ENCODE measurements around the gene CSNK1G1.

Gene CSNK1G1

GRCh38 chr15:64210371-64210770 is 145.6 kb downstream of the CSNK1G1 start:
- Histone ChIP-seq H3K27me3 (ENCODE audit: control insufficient read depth, low read length) (no peaks in the 10 kb centered on the region), H3K4me2 (ENCODE audit: low read length) (no peak overlapping the region), H3F3A (ENCODE audit: control insufficient read depth, insufficient read depth) (0 out of 2 replicates have a peak, but pooled peaks cover 3% of the 10 kb centered on the region), H3K9me2 (replicated peaks; ENCODE audit: control insufficient read depth, low read length) (no peaks in the 10 kb centered on the region), H3K36me3 (ENCODE audit: control insufficient read depth, low read length) (peaks cover 6% of the 10 kb centered on the region), H3K4me1 (ENCODE audit: control insufficient read depth, low read length) (peaks cover 7% of the 10 kb centered on the region), H3K4me3 (ENCODE audit: low read length) (no peak overlapping the region), H4K20me1 (ENCODE audit: control insufficient read depth, insufficient read depth, low read depth, low read length) (no peaks in the 10 kb centered on the region), H3K79me2 (ENCODE audit: control insufficient read depth, low read length) (no peaks in the 10 kb centered on the region), H3K9me3 (ENCODE audit: control insufficient read depth, insufficient read depth, low read length) (no peaks in the 10 kb centered on the region), H3K27ac (ENCODE audit: low read depth, low read length) (no peak overlapping the region)
- TF ChIP-seq EZH2phosphoT487 (IDR thresholded peaks at IDR 0.05; ENCODE audit: borderline replicate concordance, low read length) (no peak), CTCF (IDR thresholded peaks at IDR 0.05; ENCODE audit: low read depth, low read length, poor library complexity, severe bottlenecking) (no peak)

- no peaks in the 10 kb centered on the region for H3K9me3 ChIP-seq (ENCODE audit: control insufficient read depth, insufficient read depth, low read length)
- no peaks in the 10 kb centered on the region for H4K20me1 ChIP-seq (ENCODE audit: control insufficient read depth, insufficient read depth, low read depth, low read length)
- no peak overlapping the region for H3K4me3 ChIP-seq (ENCODE audit: low read length)
- H3K36me3 ChIP-seq (ENCODE audit: control insufficient read depth, low read length) = peaks cover 6% of the 10 kb centered on the region
- no peaks in the 10 kb centered on the region for H3K9me2 ChIP-seq (replicated peaks; ENCODE audit: control insufficient read depth, low read length)
- 0 out of 2 replicates have a peak, but pooled peaks cover 3% of the 10 kb centered on the region for H3F3A ChIP-seq (ENCODE audit: control insufficient read depth, insufficient read depth)
- no peak overlapping the region for H3K27ac ChIP-seq (ENCODE audit: low read depth, low read length)
- TF ChIP-seq EZH2phosphoT487 (IDR thresholded peaks at IDR 0.05; ENCODE audit: borderline replicate concordance, low read length) (no peak), CTCF (IDR thresholded peaks at IDR 0.05; ENCODE audit: low read depth, low read length, poor library complexity, severe bottlenecking) (peak; percentile 53)
- H3K79me2 ChIP-seq (ENCODE audit: control insufficient read depth, low read length) = no peaks in the 10 kb centered on the region
- H3K27me3 ChIP-seq (ENCODE audit: control insufficient read depth, low read length) = no peaks in the 10 kb centered on the region
- 0 out of 2 replicates have a peak overlapping the region, but pooled peaks have one; percentile 7 for H3K4me2 ChIP-seq (ENCODE audit: low read length)
- H3K4me1 ChIP-seq (ENCODE audit: control insufficient read depth, low read length) = peaks cover 7% of the 10 kb centered on the region
Measured at GRCh38 chr15:64209680-64210334, 146.2 kb downstream of the CSNK1G1 start.

GRCh38 chr15:64205202-64205601 is 150.8 kb downstream of the CSNK1G1 start:
- Histone ChIP-seq H3K4me3 (ENCODE audit: low read length) (no peak overlapping the region), H3K27ac (ENCODE audit: low read depth, low read length) (no peak overlapping the region), H4K20me1 (ENCODE audit: control insufficient read depth, insufficient read depth, low read depth, low read length) (no peaks in the 10 kb centered on the region), H3K4me2 (ENCODE audit: low read length) (no peak overlapping the region), H3K9me2 (replicated peaks; ENCODE audit: control insufficient read depth, low read length) (no peaks in the 10 kb centered on the region), H3K9me3 (ENCODE audit: control insufficient read depth, insufficient read depth, low read length) (no peaks in the 10 kb centered on the region), H3K27me3 (ENCODE audit: control insufficient read depth, low read length) (no peaks in the 10 kb centered on the region), H3F3A (ENCODE audit: control insufficient read depth, insufficient read depth) (0 out of 2 replicates have a peak, but pooled peaks cover 3% of the 10 kb centered on the region), H3K4me1 (ENCODE audit: control insufficient read depth, low read length) (peaks cover 7% of the 10 kb centered on the region), H3K36me3 (ENCODE audit: control insufficient read depth, low read length) (peaks cover 9% of the 10 kb centered on the region), H3K79me2 (ENCODE audit: control insufficient read depth, low read length) (no peaks in the 10 kb centered on the region)
- no peak for TF ChIP-seq EZH2phosphoT487 (IDR thresholded peaks at IDR 0.05; ENCODE audit: borderline replicate concordance, low read length)
- no peak for TF ChIP-seq CTCF (IDR thresholded peaks at IDR 0.05; ENCODE audit: low read depth, low read length, poor library complexity, severe bottlenecking)
